Colon (tissue), 2 donors: ENCODE data around the gene GNB1L.
"Not testable (repeated sequence)": the region's sequence is repeated elsewhere in the genome, so short reads cannot be mapped to it uniquely, and the experiment has no call there.

Experiments
- FAIRE-seq: peaks from 2 replicates; lab custom pipeline; 2012; peaks lifted over from hg19 to GRCh38; lab: Jason Lieb, UNC
- donor health status: control.
- donor health status: control.

Gene GNB1L

DNA sequence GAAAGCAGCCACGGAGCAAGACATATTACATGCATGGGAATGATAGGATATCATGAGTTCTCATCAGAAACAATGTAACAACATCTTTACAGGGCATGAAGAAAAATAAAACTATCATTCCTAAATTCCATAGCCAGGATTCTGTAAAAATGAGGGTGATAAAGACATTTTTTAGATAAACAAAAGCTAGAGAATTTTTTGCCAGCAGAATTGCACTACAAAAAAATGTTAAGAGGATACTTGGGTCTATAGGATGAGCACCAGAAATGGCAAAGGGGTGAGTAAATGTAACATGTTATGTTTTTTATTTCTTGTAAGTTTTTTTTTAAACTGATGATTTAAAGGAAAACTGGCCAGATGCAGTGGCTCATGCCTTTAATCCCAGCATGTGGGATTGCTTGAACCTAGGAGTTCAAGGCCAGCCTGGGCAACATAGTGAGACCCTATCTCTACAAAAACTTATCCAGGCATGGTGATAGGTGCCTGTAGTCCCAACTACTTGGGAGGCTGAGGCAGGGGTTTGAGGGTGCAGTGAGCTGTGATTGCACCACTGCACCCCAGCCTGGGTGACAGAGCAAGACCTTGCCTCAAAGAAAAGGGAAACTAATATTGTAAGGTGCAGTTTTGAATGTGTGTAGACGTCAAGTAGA is 60.9 kb downstream of the GNB1L start:
- FAIRE-seq, result no peak

- no peak for FAIRE-seq
Measured at GRCh38 chr22:19793161-19793560, 61.5 kb downstream of the GNB1L start.

GRCh38 chr22:19792383-19792896 is 62.2 kb downstream of the GNB1L start:
- FAIRE-seq, result not testable (repeated sequence)

DNA sequence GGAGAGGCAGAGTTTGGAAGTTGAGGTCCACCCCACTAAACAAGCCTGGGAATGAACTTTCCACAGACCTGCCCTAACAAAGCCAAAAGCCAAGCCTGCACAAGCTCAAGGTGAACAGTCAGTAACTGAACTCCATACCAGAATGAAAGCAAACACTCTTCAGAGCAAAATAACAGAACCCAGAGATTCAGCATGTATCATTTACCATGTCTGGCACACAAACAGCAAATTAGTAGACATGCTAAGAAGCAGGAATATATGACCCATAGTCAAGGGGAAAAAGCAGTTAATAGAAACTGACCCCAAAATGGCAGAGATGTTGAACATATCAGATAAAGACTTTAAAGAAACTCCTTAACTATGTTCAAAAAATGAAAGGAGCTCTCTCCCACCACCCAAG is 62.8 kb downstream of the GNB1L start:
- no peak for FAIRE-seq

DNA sequence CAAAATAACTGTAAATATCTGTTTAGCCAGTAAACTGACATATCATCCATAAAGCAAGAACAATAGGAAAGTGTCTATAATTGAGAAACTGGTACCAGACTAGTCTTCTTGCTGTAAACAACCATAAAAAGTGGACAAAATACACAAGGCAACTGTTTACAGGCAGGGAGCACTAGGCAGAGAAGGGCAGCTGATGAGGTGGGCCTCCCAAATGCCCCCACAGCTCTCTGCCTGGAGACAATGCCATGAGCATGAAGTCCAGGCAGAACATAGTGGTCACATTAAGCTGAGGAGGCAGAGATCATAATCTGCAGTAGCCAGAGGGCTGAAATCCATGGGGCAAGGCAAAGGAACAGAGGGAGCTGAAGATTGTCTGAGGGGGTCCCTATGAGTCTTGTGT is 63.4 kb downstream of the GNB1L start:
- FAIRE-seq, result no peak

DNA sequence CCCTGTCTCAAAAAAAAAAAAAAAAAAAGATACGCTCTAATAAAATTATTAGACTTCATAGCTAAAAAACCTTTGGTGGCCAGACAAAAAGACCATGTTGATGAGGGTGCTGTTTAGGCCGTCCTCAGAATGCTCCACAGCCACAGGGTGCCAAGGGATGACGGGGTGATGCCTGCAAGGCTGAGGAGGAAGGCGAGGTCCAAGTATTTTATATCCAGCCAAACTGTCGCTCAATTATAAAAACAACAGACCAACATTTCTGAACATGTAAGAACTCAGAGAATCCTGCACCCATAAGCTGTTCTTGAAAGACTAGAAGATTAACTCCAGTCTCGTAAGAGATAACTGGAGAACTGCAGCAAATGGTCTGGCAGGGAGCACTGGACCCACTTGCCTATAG is 64.8 kb downstream of the GNB1L start:
- no peak for FAIRE-seq

GRCh38 chr22:19789406-19789805 is 65.3 kb downstream of the GNB1L start:
- no peak for FAIRE-seq

DNA sequence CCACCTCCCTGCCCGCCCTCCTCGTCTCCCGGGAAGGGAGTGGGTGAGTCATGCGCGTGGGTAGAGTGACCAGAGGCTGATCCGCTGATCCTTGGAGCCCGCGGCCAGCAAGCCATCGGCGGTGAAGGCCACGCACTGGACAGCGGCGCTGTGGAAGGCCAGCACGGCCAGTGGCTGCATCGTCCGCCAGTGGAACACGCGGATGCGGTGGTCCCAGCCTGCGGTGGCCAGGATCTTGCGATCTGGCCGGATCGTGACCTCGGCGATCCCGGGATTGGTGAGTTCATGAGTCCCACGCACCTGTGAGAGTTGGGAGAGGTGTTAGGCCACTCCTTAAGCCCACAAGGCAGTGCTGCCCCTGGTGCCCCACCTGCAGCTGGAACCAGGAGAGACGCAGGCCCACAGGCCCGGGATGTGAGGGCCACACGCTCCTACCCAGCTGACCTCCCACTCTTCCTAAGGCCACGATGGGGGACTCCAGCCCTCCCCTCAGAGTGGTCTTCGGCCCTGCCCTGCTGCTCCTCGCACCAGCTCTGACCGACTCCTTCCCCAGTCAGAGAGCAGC is 65.9 kb downstream of the GNB1L start:
- FAIRE-seq, result no peak

GRCh38 chr22:19787849-19788141 is 66.9 kb downstream of the GNB1L start:
- FAIRE-seq, result no peak

- no peak for FAIRE-seq
Measured at GRCh38 chr22:19786959-19787848, 67.5 kb downstream of the GNB1L start.

GRCh38 chr22:19786264-19786585 is 68.4 kb downstream of the GNB1L start:
- no peak for FAIRE-seq

DNA sequence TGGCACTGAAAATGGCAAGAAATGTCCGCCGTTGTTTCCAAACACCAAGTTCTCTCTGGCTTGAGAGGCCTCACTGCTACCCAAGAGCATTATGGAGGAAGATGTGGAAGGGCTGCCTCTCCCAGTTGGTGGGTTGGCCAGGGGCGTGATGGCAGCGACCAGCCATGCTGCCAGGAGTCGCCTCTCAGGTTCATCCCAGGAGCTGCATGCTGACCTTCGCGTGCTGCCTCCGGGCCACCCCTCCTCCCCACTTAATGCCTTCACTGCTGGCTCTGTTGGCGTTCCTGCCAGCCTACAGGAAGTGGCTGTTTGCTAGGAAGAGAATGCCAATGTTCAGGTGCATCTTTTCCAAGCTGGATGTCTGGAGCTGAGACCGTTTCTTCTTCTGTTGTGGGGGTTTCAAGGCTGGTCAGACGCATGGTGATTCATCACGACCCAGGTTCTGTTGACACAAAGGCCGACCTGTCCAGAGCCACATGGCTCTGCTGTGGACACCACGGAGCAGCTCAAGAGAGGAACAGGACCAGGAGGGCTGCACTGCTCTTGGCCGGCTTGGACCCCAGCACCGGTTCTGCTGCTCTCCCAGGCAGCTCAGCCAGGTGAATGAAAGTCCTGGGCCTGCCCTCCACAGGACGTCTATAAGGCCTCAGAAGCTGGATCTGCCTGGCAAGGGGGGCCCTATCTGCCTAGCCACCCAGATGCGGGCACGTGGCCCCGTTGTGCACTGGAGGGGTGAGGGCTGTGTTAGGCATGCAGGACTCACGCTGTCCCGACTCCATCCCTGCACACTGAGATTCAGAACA is 69.0 kb downstream of the GNB1L start:
- FAIRE-seq, result no peak

GRCh38 chr22:19784384-19785175 is 70.1 kb downstream of the GNB1L start:
- no peak for FAIRE-seq

GRCh38 chr22:19783586-19784383 is 70.9 kb downstream of the GNB1L start:
- FAIRE-seq, result no peak

- no peak for FAIRE-seq
Measured at GRCh38 chr22:19782533-19782932, 72.1 kb downstream of the GNB1L start.

DNA sequence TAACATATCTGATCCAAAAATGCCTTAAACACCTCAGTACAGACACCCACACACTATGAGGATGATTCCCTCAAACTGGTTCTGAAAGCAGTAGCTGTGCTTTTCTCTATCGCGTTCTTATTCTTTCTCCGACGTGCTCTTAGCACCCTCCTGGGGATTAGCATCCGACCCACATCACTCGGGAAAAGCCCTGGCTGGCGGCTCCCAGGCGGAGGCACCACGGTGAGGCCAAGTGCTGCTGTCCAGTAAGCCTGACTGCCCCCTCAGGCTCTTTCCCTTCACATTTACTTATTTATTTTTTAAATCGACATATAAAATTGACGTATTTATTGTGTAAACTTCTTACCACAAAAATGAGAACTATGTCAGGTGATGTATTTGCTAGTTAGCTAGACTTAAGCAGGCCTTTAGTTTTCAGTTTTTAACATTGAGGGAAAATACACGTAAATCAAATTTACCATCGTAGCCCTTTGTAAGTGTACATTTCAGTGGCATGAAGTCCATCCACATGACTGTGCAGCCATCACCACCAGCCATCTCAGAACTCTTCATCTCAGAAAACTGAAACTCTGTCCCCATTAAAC is 74.9 kb downstream of the GNB1L start:
- FAIRE-seq, result no peak

GRCh38 chr22:19779011-19779421 is 75.7 kb downstream of the GNB1L start:
- FAIRE-seq, result no peak

GRCh38 chr22:19777192-19777591 is 77.5 kb downstream of the GNB1L start:
- FAIRE-seq, result not testable (repeated sequence)

DNA sequence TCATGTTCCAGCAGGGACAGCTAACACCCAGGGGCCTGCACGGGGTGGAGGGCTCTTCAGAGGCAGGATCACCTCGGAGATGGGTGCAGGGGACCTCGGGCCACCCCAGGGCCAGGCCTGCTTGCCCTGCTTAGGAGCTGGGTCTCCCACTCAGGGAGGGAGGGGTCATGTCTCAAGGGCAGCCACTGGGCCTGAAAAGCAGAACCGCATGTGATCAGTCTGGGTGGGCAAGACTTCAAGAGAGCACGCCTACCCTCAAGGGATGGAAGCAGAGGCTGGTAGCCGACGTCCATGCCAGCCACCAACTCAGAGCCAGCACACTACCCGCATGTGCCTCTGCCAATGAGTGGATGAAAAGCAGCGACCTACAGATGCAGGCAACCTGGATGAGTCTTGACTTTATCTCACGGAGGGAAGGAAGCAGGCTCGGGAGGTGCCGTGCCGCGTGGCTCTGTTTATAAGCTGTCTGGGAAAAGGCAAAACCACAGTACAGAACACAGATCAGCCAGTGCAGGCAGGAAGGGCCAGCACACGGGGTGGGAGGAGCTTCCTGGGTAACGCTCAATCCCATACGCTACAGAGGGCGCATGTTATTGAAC is 78.1 kb downstream of the GNB1L start:
- no peak for FAIRE-seq
